Body of pancreas (tissue), 4 donors: ENCODE results near the gene PPIB.

ENCODE experiments used
- POLR2A ChIP-seq, 3 donors: fragments of 450-650 bp; IDR thresholded peaks; one replicate each; pipeline ENCODE4 v1.6.1; 2016; ENCODE audit warnings: antibody characterized with exemption in 3 of 3, mild to moderate bottlenecking in 2 of 3
- TF ChIP-seq, protein P1 (sequence below), 7 experiments: fragments of 450-650 bp in 4 of 7; fragments of 200-600 bp in 3 of 7; sonication (generic) in 3 of 7; IDR thresholded peaks; one replicate each; pipeline ENCODE4 v1.5.1; 2016 to 2019; ENCODE audit warnings: antibody characterized with exemption in 7 of 7

DNA sequence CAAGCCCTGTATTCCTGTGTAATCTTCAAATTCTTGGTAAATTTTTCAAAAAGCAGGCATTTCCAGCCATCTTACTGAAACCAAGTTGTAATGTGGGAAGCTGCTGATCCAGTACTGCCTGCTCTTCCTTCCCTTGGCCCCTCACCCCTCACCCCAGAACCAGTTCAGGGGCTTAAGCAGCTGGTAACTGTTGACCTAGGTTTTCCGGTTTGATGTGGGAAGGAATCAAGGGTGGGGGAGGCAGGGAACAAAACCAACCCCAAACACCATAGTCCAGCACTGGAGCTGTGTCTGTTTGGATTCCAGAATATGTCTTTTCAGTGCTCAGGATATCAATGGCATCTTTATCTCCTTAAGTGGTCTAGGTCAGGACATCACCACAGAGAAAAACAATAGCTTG lies 40.4 kb downstream of the PPIB start:
- no peak for TF ChIP-seq POLR2A (IDR thresholded peaks at IDR 0.05)
- TF ChIP-seq, protein P1, sequence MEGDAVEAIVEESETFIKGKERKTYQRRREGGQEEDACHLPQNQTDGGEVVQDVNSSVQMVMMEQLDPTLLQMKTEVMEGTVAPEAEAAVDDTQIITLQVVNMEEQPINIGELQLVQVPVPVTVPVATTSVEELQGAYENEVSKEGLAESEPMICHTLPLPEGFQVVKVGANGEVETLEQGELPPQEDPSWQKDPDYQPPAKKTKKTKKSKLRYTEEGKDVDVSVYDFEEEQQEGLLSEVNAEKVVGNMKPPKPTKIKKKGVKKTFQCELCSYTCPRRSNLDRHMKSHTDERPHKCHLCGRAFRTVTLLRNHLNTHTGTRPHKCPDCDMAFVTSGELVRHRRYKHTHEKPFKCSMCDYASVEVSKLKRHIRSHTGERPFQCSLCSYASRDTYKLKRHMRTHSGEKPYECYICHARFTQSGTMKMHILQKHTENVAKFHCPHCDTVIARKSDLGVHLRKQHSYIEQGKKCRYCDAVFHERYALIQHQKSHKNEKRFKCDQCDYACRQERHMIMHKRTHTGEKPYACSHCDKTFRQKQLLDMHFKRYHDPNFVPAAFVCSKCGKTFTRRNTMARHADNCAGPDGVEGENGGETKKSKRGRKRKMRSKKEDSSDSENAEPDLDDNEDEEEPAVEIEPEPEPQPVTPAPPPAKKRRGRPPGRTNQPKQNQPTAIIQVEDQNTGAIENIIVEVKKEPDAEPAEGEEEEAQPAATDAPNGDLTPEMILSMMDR (IDR thresholded peaks at IDR 0.05): no peak
